ENCODE results near the gene KANSL1. TPM values are rescaled to one million over a fixed set of nuclear protein-coding genes. Genes with fewer than 3 reads are reported as not detected.
A peak's percentile ranks its signal among the peaks of the same experiment; 100 is the strongest.

KANSL1 gene
- total and polyA plus RNA-seq, 2 donors (not counting 1 experiment from before 2014, with no cell fraction given) = 36.8 to 233 TPM

- Histone ChIP-seq H3K9me3 (ENCODE audit: control extremely low read depth in 1 of 3, control insufficient read depth in 2 of 3, insufficient read depth in 1 of 3, low read length in 2 of 3) (no peaks in the 10 kb centered on the region), H3K36me3 (replicated peaks in 1 of 2; ENCODE audit: control extremely low read depth in 1 of 2, control insufficient read depth in 1 of 2, extremely low read depth in 1 of 2, insufficient read depth in 2 of 2, low read length in 1 of 2) (peaks cover 12 to 14% of the 10 kb centered on the region in 2 experiments), H3K4me1 (ENCODE audit: control insufficient read depth in 2 of 2, insufficient read depth in 2 of 2, low read length in 2 of 2) (peaks cover 22 to 27% of the 10 kb centered on the region in 2 donors), H2AFZ (ENCODE audit: insufficient read depth, low read depth, low read length, poor library complexity, severe bottlenecking) (no peak overlapping the region), H3K27ac (ENCODE audit: low read length in 2 of 2) (peak overlapping the region in 1 of 2 donors; percentile 29), H4K20me1 (ENCODE audit: control insufficient read depth, insufficient read depth, low read length, poor library complexity, severe bottlenecking) (peaks cover 76% of the 10 kb centered on the region), H3K9ac (ENCODE audit: low read length) (no peak overlapping the region), H3K79me2 (ENCODE audit: control insufficient read depth, insufficient read depth, low read length) (peaks cover 99% of the 10 kb centered on the region), H3K4me2 (replicated peaks; ENCODE audit: low read depth, low read length, poor library complexity, severe bottlenecking) (no peak overlapping the region), H3K27me3 (replicated peaks in 1 of 4; ENCODE audit: control extremely low read depth in 1 of 4, control insufficient read depth in 3 of 4, insufficient read depth in 4 of 4, low read length in 3 of 4) (no peaks in the 10 kb centered on the region), H3K4me3 (ENCODE audit: control extremely low read depth in 1 of 5, extremely low read depth in 1 of 5, insufficient read depth in 1 of 5, low read depth in 2 of 5, low read length in 4 of 5) (no peak overlapping the region)
- ATAC-seq (ENCODE audit: low read depth) (no peak), DNase-seq (no peak)
- H3K27ac Mint-ChIP-seq = no peak overlapping the region
- no CpG with 5 or more reads among the region's 1 CpG for WGBS (ENCODE audit: insufficient coverage)
- H3K27me3 Mint-ChIP-seq = no peaks in the 10 kb centered on the region
- peaks cover 71% of the 10 kb centered on the region for H3K4me1 Mint-ChIP-seq
- ChIA-PET CTCF (interaction anchor here (0.6 to 3.5 kb wide), 4 partner anchors 8 to 37 kb away, joined by 3 to 14 read pairs (median 3); partner anchors contain the start of gene KANSL1), POLR2A (no interaction called here)
- no peak overlapping the region for H3K4me3 Mint-ChIP-seq
- no peaks in the 10 kb centered on the region for H3K9me3 Mint-ChIP-seq (ENCODE audit: insufficient read depth)
- no peak for TF ChIP-seq EZH2 (IDR thresholded peaks at IDR 0.05; ENCODE audit: borderline replicate concordance, insufficient read depth, low read depth, low read length, poor library complexity, severe bottlenecking)
- no peak for TF ChIP-seq CTCF (IDR thresholded peaks at IDR 0.05)
- intact Hi-C loops (cut with micrococcal nuclease) = loop anchor here (5.0 kb wide), 1 partner anchor 34 kb away; no protein-coding TSS in a partner anchor
Measured at GRCh38 chr17:46175891-46176290, 17.3 kb downstream of the KANSL1 start.

- no peak for ATAC-seq (ENCODE audit: low read depth)
Measured at GRCh38 chr17:46173153-46173552, 20.1 kb downstream of the KANSL1 start.

More at GRCh38 chr17:46173153-46173552, 20.1 kb downstream of the KANSL1 start:
- Histone ChIP-seq H3K27me3 (replicated peaks in 1 of 4; ENCODE audit: control extremely low read depth in 1 of 4, control insufficient read depth in 3 of 4, insufficient read depth in 4 of 4, low read length in 3 of 4) (no peaks in the 10 kb centered on the region), H3K4me3 (ENCODE audit: control extremely low read depth in 1 of 5, extremely low read depth in 1 of 5, insufficient read depth in 1 of 5, low read depth in 2 of 5, low read length in 4 of 5) (no peak overlapping the region), H3K9me3 (ENCODE audit: control extremely low read depth in 1 of 3, control insufficient read depth in 2 of 3, insufficient read depth in 1 of 3, low read length in 2 of 3) (no peaks in the 10 kb centered on the region), H3K9ac (ENCODE audit: low read length) (no peak overlapping the region), H3K4me1 (ENCODE audit: control insufficient read depth in 2 of 2, insufficient read depth in 2 of 2, low read length in 2 of 2) (peaks cover 4 to 7% of the 10 kb centered on the region in 2 donors), H2AFZ (ENCODE audit: insufficient read depth, low read depth, low read length, poor library complexity, severe bottlenecking) (no peak overlapping the region), H4K20me1 (ENCODE audit: control insufficient read depth, insufficient read depth, low read length, poor library complexity, severe bottlenecking) (peaks cover 73% of the 10 kb centered on the region), H3K36me3 (replicated peaks in 1 of 2; ENCODE audit: control extremely low read depth in 1 of 2, control insufficient read depth in 1 of 2, extremely low read depth in 1 of 2, insufficient read depth in 2 of 2, low read length in 1 of 2) (peaks cover 22 to 37% of the 10 kb centered on the region in 2 experiments), H3K79me2 (ENCODE audit: control insufficient read depth, insufficient read depth, low read length) (peaks cover 99% of the 10 kb centered on the region), H3K27ac (ENCODE audit: low read length in 2 of 2) (peak overlapping the region in 1 of 2 donors; percentile 4), H3K4me2 (replicated peaks; ENCODE audit: low read depth, low read length, poor library complexity, severe bottlenecking) (no peak overlapping the region)
- intact Hi-C loops (cut with micrococcal nuclease) = no loop called here
- H3K4me3 Mint-ChIP-seq = no peak overlapping the region
- H3K27ac Mint-ChIP-seq = no peak overlapping the region
- peaks cover 69% of the 10 kb centered on the region for H3K4me1 Mint-ChIP-seq
- no peaks in the 10 kb centered on the region for H3K27me3 Mint-ChIP-seq
- DNase-seq = no peak
- H3K9me3 Mint-ChIP-seq (ENCODE audit: insufficient read depth) = no peaks in the 10 kb centered on the region
- no peak for TF ChIP-seq EZH2 (IDR thresholded peaks at IDR 0.05; ENCODE audit: borderline replicate concordance, insufficient read depth, low read depth, low read length, poor library complexity, severe bottlenecking)
- no peak for TF ChIP-seq CTCF (IDR thresholded peaks at IDR 0.05)
- WGBS (ENCODE audit: insufficient coverage) = 100% methylated on average over 1 of the region's 2 CpGs
- CTCF ChIA-PET = no interaction called here
- POLR2A ChIA-PET = no interaction called here
